NCI-H1694 treated with DMSO at 0.1 percent for 48 hours (cell line): ENCODE data around the gene SSPN.
"Not testable (repeated sequence)": the region's sequence is repeated elsewhere in the genome, so short reads cannot be mapped to it uniquely, and the experiment has no call there.

Source experiments
- DNase-seq: peaks from one replicate; lab custom pipeline; 2025; lab: John Stamatoyannopoulos, UW

The SSPN gene

DNA sequence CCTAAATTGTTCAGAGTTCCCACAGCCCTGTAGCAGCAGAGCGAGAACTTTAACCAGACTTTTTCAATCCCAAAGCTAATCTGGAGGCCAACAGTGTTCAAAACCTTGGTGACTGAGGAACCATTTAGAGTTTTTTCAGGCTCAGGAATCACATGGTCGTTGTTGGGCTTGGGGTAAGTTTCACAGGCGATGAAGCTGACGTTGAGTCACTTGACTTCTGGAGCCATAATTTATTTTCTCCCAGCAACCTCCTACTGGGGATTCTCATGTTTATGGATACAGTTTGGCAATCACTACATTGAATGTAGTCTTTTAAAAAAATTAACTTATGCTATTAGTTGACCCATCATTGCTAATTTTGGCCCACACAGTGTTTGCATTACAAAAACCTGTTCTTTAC lies 34.5 kb downstream of the SSPN start:
- no peak for DNase-seq

DNA sequence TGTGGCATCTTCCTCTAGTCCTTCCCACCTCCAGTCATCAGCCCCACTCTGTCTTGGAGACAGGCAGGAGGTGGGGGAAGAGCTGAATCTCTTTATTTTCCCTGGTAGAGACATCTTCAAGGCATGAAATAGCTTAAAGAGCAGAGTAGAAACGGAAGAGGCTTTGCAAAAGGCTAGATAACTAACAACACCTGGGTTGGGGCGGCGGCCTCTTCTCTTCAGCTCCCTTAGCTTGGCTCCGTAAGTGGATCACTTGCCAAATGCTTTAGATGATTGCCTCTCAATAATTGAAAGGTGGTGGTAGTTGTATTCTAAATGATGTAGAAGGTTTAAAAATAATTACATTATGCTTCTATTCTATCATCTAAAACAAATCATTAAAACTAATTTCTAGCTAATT lies 36.1 kb downstream of the SSPN start:
- no peak for DNase-seq

DNA sequence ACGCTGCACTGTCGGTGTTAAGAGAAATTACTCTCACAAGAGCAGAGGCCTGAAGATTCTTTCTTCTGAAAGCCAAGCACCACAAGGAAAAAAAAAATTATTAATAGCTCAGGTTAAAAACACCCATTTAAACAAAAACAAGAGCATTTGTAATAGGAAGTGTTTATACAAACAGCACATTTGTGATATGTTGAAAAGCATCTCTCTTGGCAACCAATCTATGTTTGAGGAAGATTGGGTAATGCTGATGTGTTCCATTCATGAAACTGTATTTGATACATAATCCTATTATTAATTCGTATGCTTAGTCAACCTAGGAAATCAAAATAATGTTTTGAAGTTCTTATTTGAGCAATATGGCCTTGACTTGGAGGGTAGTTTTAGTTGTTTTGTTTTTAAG lies 36.5 kb downstream of the SSPN start:
- DNase-seq: no peak

DNA sequence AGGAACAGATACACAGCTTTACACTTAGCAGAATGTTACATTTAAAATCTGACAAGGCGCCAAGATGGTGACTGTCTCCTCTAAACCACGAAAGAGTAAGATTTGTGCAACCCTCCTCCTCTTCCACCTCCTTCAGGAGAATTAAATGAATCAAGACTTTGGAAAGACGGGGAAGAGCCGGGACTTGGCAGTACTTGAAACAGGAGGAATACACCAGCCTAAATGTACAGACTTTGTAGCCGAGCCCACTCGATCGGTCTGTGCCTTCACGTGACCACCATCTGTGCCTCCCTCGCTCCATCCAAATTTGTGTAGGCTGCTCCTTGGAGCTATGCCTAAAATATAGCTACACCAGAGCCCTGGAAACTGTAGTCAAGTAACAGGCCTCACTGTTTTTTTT lies 38.3 kb downstream of the SSPN start:
- peak; percentile 8 for DNase-seq

DNA sequence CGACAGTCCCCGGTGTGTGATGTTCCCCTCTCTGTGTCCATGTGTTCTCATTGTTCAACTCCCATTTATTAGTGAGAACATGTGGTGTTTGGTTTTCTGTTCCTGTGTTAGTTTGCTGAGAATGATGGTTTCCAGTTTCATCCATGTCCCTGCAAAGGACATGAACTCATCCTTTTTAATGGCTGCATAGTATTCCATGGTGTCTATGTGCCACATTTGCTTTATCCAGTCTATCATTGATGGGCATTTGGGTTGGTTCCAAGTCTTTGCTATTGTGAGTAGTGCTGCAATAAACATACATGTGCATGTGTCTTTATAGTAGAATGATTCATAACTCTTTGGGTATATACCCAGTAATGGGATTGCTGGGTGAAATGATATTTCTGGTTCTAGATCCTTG lies 40.1 kb downstream of the SSPN start:
- not testable (repeated sequence) for DNase-seq

DNA sequence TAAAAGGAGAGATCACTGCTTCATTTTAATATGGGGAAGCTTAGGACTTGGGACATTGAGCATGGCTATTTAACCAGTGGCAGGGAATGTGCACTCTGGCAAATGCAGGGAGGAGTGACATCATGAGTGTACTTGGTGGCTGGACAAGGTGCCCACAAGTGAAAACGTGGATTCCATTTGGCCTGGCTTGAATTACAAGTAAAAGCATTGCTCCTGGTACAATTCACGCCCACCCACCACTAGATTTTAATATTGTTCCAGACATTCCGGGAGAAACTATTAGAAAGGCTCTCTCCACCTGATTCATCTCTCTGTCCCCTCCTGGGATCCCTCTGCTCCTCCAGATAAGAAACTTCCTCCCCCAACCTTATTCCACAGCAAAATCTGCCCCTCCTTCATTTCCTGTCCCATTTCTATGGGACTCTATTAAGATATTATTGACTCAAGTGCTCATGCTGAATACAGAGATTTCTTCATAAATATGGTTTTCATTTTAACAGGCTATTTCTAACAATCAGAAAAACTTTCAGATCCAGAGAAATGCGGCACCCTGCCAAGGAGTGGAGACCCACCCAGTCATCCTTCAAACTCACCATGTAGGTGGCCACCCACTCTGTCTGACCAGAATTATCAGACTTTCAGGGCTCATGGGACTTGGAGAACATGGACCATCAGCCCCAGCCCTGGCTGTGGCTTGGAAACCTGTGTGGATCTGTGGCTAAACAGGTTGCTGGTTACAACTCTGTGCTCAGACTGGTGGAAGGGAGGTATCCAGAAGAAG lies 43.2 kb downstream of the SSPN start:
- DNase-seq: no peak

DNA sequence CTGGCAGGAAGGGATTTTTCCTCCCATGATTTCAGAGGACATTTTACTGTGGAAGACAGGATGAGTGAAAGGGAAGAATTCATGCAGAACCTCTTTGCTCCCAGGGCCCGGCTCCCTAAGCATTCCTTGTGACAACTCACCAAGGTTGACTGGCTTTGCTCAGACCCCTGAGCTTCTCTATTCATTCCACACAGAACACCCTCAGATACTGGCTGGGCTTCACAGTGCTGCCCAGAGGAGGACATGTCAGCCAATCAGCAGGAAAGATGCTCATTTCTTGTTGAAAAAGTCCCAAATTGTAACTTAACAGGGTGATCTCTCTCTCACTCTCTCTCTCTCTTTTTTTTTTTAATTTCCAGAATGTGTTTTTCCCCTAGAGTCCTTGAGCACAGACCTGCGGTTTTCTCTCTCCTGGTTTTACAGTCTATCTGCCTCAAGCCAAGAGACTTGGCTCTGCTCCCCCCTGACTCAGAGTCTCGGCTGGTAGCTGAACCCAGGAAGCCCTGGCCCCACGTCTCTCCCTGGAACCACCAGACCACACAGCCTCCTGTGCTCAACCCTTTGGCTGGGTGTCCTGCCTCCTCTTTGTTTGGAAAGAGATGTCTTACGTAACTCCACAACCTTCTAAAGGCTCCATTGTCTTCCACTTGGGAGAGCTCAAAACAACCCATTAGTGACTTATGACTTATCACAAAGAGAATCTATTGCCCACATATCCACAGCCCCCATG lies 43.9 kb downstream of the SSPN start:
- no peak for DNase-seq

DNA sequence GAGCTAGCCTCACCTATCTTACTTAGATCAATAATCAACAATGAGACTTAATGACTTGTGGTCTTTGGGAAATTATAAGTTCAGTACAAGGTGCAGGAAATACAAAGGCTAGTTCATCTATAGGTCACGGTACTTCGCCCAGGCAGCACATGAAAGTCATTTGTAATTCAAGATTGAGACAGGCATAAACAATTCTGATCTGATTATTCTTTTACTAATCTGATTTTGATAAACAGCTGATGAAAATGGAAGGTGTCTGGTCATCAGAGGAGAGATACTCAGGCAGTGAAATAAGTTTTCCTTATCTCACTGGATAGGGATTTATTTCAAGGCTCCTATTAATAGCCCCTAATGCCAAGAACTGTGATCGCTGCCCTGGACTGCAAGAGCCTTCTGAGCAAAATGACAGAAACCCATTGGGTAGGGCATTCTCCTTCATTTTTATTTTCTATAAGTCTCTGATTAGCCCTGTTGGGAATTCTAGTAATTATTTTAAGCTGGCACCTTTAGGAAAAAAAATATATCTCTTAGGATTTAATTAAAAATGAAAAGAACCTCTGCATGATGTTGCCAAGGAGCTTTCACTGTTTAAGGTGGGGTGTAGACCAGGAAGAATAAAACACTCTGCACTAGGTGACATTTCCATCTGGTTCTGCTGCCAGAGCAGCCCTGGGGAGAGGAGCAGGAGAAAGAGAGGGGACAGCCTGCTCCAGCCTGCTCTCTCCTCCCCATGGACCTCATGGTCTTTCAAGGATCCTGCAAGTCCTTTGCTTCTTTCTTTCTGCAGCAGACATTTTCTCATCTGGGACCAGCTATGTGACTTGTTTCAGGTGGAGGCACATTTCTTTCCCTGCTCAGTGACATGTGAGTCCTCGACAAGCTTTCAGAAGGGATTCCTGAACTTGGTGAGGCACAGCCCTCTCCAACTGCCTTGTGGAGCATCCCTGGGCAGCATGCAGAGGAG lies 44.8 kb downstream of the SSPN start:
- no peak for DNase-seq

DNA sequence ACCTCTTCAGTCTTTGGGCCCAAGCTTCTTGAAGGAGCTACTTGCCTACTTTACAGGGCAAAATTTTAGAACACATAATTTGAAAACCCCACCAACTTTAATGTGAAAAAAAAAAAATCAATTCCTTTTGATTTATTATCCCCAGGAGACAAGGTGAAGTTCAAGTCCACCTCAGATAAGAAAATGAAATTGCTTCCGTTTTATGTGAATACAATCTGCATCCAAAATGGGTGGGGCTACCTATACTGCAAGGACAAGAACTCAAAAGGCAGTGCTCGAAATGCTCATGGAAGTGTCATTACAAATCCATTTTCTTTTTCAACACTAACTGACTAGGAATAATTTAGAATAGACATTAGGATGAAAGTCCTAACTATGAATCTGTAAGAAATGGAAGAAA lies 45.7 kb downstream of the SSPN start:
- no peak for DNase-seq

DNA sequence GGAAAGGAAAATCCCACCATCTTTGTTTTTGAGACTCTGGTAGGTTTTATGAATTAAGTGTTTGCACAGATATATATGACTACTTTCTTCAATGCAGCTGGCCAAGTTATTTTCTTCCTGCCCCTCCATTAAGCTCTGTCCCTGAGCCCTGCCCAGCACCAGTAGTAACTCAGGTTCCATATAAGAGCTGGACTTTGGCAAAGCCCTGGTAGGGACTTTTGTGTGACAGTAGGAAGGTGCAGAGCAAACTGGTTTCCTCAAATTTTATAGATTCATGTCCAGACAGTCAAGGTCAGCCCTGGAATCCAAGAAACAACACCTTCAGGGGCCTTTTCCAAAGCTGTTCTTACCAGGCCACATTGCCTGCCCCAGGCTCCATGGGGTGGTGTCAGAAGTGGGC lies 47.3 kb downstream of the SSPN start:
- no peak for DNase-seq

DNA sequence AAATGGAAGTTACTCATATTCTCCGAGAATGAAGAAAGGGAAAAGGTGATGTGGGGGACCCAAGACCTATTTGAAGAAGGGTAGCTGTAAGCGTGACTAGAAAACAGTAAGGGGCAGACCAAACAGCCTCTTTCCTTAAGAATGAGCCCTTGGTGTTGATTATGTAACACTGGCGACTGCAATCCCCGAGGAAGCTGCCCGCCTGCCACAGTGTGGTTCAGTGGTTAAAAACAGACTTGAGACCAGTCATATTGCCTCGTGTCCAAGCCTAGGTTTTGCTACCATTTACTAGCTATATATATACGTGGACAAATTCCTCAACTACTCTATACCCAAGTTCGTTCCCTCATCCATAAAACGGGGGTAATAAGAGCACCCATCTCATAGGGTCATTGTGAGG lies 49.1 kb downstream of the SSPN start:
- no peak for DNase-seq

DNA sequence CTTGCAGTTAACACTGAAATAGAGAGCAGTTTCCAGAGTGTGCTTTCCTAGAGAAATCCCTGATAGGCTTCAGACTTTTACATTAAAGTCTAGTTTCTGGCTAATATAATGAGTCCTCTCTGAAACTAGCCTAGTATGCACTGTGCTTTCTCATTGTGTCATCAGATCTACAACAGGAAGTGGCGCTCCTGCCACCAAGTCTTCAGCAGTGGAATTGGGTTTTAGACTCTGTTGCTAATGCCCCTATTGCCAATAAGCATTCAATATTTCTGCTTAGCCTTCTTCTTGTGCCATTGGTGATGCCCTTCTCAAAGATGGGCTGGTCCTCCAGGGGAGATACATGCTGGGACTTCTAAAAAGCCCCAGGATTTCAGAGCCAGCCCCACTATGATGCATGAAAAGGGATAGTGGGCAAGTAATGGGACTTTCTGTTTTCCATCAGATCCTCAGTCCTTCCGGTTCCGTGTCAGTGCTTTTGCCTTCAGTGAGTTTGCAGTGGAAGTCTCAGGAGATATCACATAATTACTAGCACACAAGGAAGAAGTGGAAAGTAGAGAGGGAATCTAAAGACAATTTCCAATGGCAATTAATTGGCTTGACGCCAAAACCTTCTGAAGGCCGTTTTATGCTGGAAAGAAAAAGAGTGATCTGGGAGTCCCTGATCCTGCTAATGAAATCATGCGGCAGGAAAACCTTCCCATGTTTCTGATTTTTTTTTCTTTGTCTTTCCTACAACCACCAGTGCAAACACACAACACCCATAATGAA lies 50.0 kb downstream of the SSPN start:
- no peak for DNase-seq

DNA sequence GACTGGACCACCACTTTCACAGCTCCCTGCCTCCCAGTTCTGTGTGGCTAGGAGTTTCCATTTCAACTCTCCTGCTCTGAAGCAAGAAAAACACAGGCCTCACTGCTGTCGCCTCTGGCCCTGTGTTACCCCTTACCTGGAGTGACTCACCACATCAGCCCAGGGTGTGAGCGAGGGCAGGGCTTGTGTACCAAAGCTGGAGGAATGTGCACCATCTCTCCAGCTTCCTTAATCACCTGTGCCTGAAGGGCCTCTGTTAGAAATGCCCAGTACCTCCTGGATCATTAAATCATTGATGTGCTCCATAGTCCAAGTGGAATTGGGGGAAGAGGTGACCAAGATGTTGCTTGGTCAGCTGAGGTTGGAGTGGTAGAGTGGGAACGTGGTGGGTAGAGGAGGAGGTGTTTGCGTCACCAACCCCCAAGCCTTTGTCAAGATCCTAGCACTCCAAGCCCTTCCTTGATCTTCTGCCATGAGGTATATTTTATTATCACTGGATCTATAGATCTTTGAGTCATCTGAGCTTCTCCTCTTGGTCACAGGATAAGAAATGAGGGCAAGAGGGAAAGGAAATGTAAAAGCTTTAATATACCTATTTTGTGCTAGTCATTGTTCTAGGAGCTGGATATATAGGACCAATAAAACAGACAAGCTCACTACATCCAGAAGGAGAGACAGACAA lies 51.3 kb downstream of the SSPN start:
- no peak for DNase-seq

DNA sequence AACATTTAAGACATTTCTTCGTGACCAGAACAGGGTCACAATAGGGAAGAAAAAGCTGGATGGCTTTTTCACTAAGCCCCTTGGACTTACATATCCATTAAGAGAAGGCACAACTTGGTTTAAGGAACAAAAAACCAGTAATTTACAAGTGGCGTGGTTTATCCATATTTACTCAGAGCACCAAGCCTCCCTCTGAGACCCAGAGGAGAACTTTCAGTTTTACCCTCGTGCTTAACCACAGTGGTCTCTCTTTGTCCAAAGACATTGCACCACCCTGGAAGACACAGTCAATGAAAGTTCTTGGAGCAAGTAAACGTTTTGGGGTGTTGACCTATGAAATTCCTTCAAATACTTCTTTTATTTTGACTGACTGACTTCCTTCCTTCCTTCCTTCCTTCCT lies 52.5 kb downstream of the SSPN start:
- no peak for DNase-seq

DNA sequence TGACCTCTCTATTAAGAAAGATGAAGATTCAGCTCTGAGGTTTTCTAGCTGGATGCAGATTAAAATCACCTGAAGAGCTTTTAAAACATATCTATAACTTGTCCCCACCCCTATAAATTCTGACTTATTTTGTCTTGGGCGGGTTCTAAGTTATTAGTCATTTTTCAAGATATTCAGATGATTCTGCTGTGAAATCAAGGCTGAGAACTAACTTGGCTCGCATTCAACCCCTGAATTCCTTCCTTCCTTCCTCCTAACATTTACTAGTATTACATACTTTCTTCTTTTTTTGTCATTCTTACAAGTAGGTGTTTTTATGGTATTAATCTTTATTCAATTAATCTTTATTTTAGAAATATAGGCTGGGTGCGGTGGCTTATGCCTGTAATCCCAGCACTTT lies 55.4 kb downstream of the SSPN start:
- DNase-seq: no peak

DNA sequence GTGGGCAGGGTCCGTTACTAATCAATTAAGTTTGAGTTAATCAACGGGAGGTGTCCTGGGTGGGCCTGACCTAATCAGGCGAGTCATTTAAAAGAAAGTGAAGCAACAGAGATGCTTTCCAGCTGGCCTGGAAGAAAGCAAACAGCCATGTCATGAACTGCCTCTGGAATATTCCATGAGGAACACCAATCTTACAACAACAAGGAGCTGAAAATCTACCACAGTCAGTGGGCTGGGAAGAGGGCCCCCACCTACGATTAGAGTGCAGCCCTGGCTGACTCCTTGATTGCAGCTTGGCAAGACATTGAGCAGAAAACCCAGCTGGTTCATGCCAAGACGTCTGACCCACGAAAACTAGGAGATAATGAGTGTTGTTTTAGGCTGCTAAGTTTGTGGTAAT lies 56.2 kb downstream of the SSPN start:
- DNase-seq: no peak

DNA sequence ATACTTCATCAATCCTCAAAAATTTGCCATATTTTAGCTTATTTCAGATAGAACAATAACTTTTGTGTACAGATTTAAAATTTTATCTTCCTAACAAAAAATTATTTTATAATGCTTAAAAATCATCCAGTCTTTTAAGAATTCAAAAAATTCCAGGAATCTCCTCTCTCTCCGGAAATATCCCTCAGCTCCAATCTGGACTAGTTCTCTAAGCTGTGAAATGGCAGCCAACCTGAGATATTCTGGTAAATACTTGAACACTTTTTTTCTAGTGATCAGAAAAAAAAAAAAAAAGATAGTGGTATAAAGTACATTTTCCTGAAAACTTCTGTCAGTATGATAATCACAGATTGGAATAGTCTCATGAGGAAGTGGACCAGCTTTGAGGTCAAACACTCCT lies 57.6 kb downstream of the SSPN start:
- DNase-seq: no peak

DNA sequence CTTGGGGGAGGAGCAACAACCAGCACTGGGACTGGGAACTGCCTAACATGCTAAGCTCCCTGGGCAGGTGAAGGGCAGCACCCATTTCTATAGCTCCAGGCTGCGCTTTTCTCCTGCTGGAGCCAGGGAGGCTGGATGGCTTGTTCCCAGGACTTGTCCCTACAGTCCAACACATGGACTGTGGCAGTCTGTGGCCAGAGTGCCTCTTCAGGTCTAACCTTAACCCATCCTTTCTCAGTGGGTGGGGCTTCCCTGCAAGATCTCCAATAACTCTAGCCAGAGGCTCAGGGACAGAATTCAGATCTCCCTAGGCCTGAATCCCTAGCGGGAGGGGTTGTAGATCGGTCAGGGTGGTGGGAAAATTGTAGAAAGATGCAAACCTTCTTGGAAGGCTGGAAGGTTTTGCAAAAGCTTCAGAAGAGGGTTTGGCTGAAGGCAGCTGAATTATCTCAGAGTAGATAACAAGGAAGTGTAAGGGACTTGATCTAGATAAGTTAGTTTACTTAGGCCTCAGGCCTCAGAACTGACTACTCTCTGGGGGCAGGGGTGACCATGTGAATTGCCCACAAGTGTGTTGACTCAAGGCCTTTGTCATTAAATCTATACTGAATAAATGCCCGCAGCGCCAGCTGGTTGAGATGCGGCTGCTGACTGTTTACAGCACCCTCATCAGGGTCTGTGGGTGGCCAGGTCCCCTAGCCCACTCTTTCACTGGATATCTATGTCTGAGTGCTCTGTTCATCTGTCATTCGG lies 60.7 kb downstream of the SSPN start:
- DNase-seq: no peak

DNA sequence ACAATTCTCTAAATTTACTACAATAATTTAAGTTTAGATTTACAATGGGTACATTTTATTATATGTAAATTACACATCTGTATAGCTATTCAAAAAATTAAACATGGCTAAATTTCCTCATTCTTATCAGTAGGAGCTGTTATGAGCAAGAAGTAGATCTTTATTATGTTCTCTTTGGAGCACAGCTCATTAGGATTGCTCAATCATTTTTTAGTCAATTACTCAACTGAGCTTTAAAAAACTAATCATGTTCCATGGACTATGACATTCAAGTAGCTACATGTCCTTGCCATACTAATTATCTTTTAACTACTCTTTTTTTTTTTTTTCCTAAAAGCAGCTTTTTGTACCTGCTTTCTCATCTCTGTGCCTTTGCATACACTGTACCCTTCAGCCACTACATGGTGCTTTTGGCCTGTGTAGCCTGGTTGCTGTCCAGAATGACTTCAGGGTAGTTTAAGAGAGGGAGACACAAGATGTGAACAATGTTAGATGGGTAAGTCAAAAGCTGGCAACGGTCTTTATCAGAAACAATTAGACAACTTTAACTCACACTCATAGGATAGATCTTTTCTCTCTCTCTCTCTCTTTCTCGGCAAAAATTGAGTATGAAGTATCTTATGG lies 69.0 kb downstream of the SSPN start:
- no peak for DNase-seq

DNA sequence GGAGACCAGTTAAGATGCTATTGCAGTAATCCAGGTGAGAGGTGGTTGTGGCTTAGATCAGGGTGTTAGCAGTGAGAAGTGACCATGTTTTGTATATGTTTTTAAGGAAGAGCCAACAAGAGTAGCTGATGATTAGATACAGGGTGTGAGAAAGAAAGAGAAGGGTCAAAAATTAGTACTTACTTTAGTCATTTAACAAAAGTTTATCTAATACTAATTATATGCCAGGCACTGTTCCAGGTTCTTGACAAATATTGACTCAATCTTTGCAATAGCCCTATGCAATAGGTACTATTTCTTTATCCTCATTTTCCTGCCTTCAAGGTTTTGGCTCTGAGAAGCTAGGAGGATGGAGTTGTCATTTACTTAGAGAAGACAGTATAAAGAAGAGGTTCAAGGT lies 70.2 kb downstream of the SSPN start:
- no peak for DNase-seq
